Vagina (tissue), 2 donors: Measurements from ENCODE around the gene SORCS2.

Experiments used
- POLR2A ChIP-seq, 2 donors: fragments of 450-650 bp; IDR thresholded peaks; one replicate each; pipeline ENCODE4 v1.6.1; 2017; ENCODE audit warnings: antibody characterized with exemption in 2 of 2, mild to moderate bottlenecking in 2 of 2, moderate library complexity in 2 of 2
- POLR2AphosphoS5 ChIP-seq, 2 donors: sonication (generic); formaldehyde crosslinking; IDR thresholded peaks; one replicate each; pipeline ENCODE4 v1.9.0; 2017; ENCODE audit warnings: antibody characterized with exemption in 2 of 2, mild to moderate bottlenecking in 2 of 2, low read depth in 1 of 2; ENCODE audit not compliant: insufficient read depth in 1 of 2
- TF ChIP-seq, protein P1 (sequence below), 3 experiments: fragments of 450-650 bp in 2 of 3; fragments of 200-600 bp in 1 of 3; sonication (generic) in 1 of 3; IDR thresholded peaks; one replicate each; pipeline ENCODE4 v1.5.1; 2017 to 2019; ENCODE audit warnings: antibody characterized with exemption in 3 of 3, mild to moderate bottlenecking in 2 of 3, moderate library complexity in 2 of 3

DNA sequence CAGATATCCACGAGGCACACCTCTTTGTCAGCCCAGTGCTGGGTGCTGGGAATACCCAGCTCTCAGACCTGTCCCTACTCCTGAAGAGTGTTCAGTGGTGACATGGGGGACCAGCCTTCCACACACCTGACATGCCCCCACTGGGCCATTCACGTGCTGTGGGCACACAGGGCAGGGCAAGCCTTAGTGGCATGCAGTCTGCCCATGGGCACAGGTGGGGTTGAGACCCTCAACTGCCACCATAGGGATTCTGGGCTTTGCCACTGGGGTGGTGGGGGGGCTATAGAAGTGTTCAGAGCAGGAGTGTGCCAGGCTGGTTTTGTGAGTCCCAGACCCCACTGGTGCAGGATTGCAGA, 259.1 kb downstream of the SORCS2 start:
- TF ChIP-seq, protein P1, sequence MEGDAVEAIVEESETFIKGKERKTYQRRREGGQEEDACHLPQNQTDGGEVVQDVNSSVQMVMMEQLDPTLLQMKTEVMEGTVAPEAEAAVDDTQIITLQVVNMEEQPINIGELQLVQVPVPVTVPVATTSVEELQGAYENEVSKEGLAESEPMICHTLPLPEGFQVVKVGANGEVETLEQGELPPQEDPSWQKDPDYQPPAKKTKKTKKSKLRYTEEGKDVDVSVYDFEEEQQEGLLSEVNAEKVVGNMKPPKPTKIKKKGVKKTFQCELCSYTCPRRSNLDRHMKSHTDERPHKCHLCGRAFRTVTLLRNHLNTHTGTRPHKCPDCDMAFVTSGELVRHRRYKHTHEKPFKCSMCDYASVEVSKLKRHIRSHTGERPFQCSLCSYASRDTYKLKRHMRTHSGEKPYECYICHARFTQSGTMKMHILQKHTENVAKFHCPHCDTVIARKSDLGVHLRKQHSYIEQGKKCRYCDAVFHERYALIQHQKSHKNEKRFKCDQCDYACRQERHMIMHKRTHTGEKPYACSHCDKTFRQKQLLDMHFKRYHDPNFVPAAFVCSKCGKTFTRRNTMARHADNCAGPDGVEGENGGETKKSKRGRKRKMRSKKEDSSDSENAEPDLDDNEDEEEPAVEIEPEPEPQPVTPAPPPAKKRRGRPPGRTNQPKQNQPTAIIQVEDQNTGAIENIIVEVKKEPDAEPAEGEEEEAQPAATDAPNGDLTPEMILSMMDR (IDR thresholded peaks at IDR 0.05) = no peak
- TF ChIP-seq POLR2A (IDR thresholded peaks at IDR 0.05) = no peak
- TF ChIP-seq POLR2AphosphoS5 (IDR thresholded peaks at IDR 0.05; ENCODE audit: insufficient read depth in 1 of 2, low read depth in 1 of 2) = no peak
